Measurements from ENCODE around the gene TMCC3. TPM values are rescaled to one million over a fixed set of nuclear protein-coding genes. Genes with fewer than 3 reads are reported as not detected.

Gene TMCC3
- polyA plus RNA-seq, 1 donor (not counting 4 experiments of a cell fraction or from before 2014, with no cell fraction given): 18.9 TPM

- DNase-seq (ENCODE audit: low read depth, low spot score) (no peak), FAIRE-seq (no peak)
- H2AFZ ChIP-seq (ENCODE audit: control insufficient read depth, low read length): no peak overlapping the region
- TF ChIP-seq EZH2 (IDR thresholded peaks at IDR 0.05; ENCODE audit: low read length) (no peak), CTCF (optimal IDR thresholded peaks at IDR 0.05 in 1 of 3, IDR thresholded peaks at IDR 0.05 in 1 of 3, conservative IDR thresholded peaks at IDR 0.05 in 1 of 3; ENCODE audit: extremely low read depth in 1 of 3, insufficient read depth in 2 of 3, low read length in 3 of 3) (no peak)
- H3K4me2 ChIP-seq (ENCODE audit: control insufficient read depth, extremely low read depth, insufficient read depth, low read depth, low read length): no peak overlapping the region
- no peaks in the 10 kb centered on the region for H3K27me3 ChIP-seq (ENCODE audit: control insufficient read depth, extremely low read depth, insufficient read depth, low read length)
- H3K4me1 ChIP-seq (ENCODE audit: control insufficient read depth, extremely low read depth, insufficient read depth, low read length): peaks cover 25% of the 10 kb centered on the region
- dilution Hi-C loops (cut with MboI; ENCODE audit: extremely low pct_ligation_motif_present, low sequenced_read_pairs): no loop called here
- no peaks in the 10 kb centered on the region for H3K79me2 ChIP-seq (ENCODE audit: control insufficient read depth, insufficient read depth, low read length)
- H3K4me3 ChIP-seq (ENCODE audit: control insufficient read depth in 2 of 3, extremely low read depth in 1 of 3, insufficient read depth in 2 of 3, low read depth in 1 of 3, low read length in 3 of 3): no peak overlapping the region
- H4K20me1 ChIP-seq (ENCODE audit: control insufficient read depth, extremely low read depth, insufficient read depth, low read length): no peaks in the 10 kb centered on the region
- H3K9ac ChIP-seq (ENCODE audit: control insufficient read depth, extremely low read depth, insufficient read depth, low read length): no peak overlapping the region
- no peaks in the 10 kb centered on the region for H3K9me1 ChIP-seq (ENCODE audit: control insufficient read depth, extremely low read depth, insufficient read depth, low read length)
- no peaks in the 10 kb centered on the region for H3K9me3 ChIP-seq (ENCODE audit: control insufficient read depth, low read depth, low read length)
- H3K27ac ChIP-seq (ENCODE audit: control insufficient read depth, insufficient read depth, low read length): peak overlapping the region; percentile 34
- H3K36me3 ChIP-seq (ENCODE audit: control insufficient read depth in 2 of 2, extremely low read depth in 1 of 2, insufficient read depth in 2 of 2, low read length in 2 of 2): no peaks in the 10 kb centered on the region
These were observed 6.2 kb upstream of the TMCC3 start for GRCh38 chr12:94656556-94656955.

GRCh38 chr12:94649349-94650142, 811 bp downstream of the TMCC3 start:
- H3K27ac ChIP-seq (ENCODE audit: control insufficient read depth, insufficient read depth, low read length): peak overlapping the region; percentile 93
- no peak for DNase-seq (ENCODE audit: low read depth, low spot score)
- no peaks in the 10 kb centered on the region for H3K9me3 ChIP-seq (ENCODE audit: control insufficient read depth, low read depth, low read length)
- H3K4me3 ChIP-seq (ENCODE audit: control insufficient read depth in 2 of 3, extremely low read depth in 1 of 3, insufficient read depth in 2 of 3, low read depth in 1 of 3, low read length in 3 of 3): peak overlapping the region; percentile 68 to 93 (median 91)
- H3K4me1 ChIP-seq (ENCODE audit: control insufficient read depth, extremely low read depth, insufficient read depth, low read length): peaks cover 29% of the 10 kb centered on the region
- TF ChIP-seq EZH2 (IDR thresholded peaks at IDR 0.05; ENCODE audit: low read length) (no peak), CTCF (optimal IDR thresholded peaks at IDR 0.05 in 1 of 3, IDR thresholded peaks at IDR 0.05 in 1 of 3, conservative IDR thresholded peaks at IDR 0.05 in 1 of 3; ENCODE audit: extremely low read depth in 1 of 3, insufficient read depth in 2 of 3, low read length in 3 of 3) (peak in 2 of 3 experiments; percentile 45 to 46)
- H3K27me3 ChIP-seq (ENCODE audit: control insufficient read depth, extremely low read depth, insufficient read depth, low read length): no peaks in the 10 kb centered on the region
- H2AFZ ChIP-seq (ENCODE audit: control insufficient read depth, low read length): peak overlapping the region; percentile 74
- peak overlapping the region; percentile 83 for H3K4me2 ChIP-seq (ENCODE audit: control insufficient read depth, extremely low read depth, insufficient read depth, low read depth, low read length)
- no peaks in the 10 kb centered on the region for H3K36me3 ChIP-seq (ENCODE audit: control insufficient read depth in 2 of 2, extremely low read depth in 1 of 2, insufficient read depth in 2 of 2, low read length in 2 of 2)
- H3K9ac ChIP-seq (ENCODE audit: control insufficient read depth, extremely low read depth, insufficient read depth, low read length): peak overlapping the region; percentile 97
- H3K9me1 ChIP-seq (ENCODE audit: control insufficient read depth, extremely low read depth, insufficient read depth, low read length): no peaks in the 10 kb centered on the region
- H3K79me2 ChIP-seq (ENCODE audit: control insufficient read depth, insufficient read depth, low read length): peaks cover 28% of the 10 kb centered on the region
- no peaks in the 10 kb centered on the region for H4K20me1 ChIP-seq (ENCODE audit: control insufficient read depth, extremely low read depth, insufficient read depth, low read length)
- FAIRE-seq: peak; percentile 17
- dilution Hi-C loops (cut with MboI; ENCODE audit: extremely low pct_ligation_motif_present, low sequenced_read_pairs): no loop called here

All from keratinocyte (primary cell).